Measurements from ENCODE around the gene SLC6A8.
A peak's percentile ranks its signal among the peaks of the same experiment; 100 is the strongest.
"Not testable (repeated sequence)": the region's sequence is repeated elsewhere in the genome, so short reads cannot be mapped to it uniquely, and the experiment has no call there.

The SLC6A8 gene

DNA sequence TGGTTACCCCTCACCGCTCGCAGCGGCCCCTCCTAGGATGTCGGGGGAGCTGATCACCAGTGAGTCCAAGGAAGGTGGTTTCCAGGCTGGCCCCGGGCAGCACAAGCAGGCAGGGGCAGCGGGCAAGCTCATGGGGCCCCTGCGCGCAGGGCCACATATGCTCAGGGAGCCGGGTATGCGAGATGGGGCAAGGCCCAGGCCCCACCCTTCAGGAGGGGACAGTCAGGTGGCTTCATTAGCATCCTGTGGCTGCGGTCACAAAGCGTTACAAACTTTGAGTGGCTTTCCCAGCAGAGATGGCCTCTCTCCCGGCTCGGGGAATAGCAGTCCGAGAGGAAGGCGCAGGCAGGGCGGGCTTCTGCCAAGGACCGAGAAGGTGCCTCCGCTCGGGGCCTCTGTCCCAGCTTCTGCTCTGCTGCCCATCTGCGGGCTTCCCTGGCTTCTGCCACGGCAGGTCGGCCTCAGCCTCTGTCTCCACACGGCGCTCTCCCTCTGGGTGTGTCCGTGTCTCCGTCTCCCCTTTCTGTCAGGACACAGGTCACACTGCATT is 50.4 kb downstream of the SLC6A8 start:
- TF ChIP-seq, protein P1, sequence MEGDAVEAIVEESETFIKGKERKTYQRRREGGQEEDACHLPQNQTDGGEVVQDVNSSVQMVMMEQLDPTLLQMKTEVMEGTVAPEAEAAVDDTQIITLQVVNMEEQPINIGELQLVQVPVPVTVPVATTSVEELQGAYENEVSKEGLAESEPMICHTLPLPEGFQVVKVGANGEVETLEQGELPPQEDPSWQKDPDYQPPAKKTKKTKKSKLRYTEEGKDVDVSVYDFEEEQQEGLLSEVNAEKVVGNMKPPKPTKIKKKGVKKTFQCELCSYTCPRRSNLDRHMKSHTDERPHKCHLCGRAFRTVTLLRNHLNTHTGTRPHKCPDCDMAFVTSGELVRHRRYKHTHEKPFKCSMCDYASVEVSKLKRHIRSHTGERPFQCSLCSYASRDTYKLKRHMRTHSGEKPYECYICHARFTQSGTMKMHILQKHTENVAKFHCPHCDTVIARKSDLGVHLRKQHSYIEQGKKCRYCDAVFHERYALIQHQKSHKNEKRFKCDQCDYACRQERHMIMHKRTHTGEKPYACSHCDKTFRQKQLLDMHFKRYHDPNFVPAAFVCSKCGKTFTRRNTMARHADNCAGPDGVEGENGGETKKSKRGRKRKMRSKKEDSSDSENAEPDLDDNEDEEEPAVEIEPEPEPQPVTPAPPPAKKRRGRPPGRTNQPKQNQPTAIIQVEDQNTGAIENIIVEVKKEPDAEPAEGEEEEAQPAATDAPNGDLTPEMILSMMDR (conservative IDR thresholded peaks at IDR 0.05; ENCODE audit: low read length) = no peak
- no peak overlapping the region for H3K4me3 ChIP-seq (ENCODE audit: low read length)
- no peak for DNase-seq (ENCODE audit: low read depth)

DNA sequence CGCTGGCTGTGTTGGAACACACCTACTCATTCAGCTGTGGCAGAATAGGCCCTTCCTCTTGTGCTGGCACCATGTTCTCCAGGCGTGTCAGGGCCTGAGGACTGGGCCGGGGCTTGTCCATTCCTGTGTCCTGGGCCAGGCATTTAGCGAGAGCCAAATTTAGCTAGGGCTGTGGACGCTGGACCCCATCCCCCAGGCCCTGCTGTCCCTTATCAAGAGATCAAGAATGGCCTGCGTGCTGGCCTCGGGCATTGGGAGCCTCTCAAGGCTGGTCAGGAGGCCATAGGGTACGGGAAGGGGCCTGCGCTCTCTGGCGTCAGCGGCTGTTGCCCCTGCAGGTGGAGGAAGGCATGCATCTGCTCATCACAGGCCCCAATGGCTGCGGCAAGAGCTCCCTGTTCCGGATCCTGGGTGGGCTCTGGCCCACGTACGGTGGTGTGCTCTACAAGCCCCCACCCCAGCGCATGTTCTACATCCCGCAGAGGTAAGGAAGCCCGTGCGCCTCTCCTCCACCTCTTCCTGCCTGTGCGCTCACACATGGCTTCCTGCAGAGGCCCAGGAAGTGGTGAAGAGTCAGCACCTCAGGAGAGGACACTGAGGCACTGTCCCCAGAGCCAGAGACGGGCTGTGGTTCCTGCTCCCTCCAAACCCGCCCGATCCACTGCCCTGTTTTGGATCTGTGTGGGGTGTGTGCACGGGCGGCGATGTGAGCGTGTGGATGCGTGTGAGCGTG is 52.2 kb downstream of the SLC6A8 start:
- DNase-seq (ENCODE audit: low read depth) = no peak
- TF ChIP-seq, protein P1 (conservative IDR thresholded peaks at IDR 0.05; ENCODE audit: low read length) = no peak
- H3K4me3 ChIP-seq (ENCODE audit: low read length) = no peak overlapping the region

DNA sequence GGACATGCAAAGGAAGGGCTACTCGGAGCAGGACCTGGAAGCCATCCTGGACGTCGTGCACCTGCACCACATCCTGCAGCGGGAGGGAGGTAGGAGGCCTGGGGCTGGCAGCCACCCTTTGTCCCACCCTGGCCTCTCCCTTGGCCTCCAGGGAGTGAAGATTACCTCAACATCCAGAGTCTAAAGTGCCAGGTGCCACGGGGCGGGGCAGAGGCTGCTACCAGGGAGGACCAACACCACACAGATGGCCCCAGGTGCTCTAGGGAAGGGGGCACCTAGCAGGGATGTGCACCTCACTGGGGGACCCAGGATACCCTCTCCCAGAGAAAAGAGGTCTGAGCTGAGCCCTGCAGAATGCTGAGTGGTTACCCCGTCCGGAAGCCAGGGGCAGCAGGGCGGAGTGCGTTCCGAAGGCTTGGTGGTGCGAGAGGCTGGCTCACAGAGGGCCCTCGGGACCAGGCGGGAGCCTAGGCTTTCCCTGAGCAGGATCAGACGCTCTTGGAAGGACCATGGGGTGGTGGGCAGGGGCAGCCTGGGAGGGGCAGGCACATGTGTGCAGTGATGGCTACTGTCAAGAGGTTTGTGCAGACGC is 53.0 kb downstream of the SLC6A8 start:
- no peak overlapping the region for H3K4me3 ChIP-seq (ENCODE audit: low read length)
- no peak for DNase-seq (ENCODE audit: low read depth)
- TF ChIP-seq, protein P1 (conservative IDR thresholded peaks at IDR 0.05; ENCODE audit: low read length) = no peak

DNA sequence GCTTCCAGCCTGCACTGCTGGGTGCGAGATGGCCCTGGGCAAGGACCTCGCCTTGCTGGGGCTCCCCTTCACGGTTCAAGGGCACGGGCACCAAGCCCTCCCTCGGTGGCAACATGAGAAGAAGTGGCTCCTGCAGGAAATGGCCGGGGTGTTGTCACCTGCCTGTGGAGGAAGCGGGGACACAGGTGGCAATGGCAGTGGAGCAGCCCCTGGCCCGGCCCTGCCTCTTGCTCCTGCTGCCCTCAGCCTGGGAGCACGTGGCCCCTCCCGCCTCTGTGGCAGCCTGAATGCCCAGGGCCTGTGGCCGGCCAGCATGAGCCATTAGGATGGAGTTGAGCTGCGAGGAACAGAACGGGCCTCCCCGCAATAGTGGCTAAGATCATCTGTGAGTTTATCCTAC is 53.7 kb downstream of the SLC6A8 start:
- H3K4me3 ChIP-seq (ENCODE audit: low read length) = no peak overlapping the region
- TF ChIP-seq, protein P1 (conservative IDR thresholded peaks at IDR 0.05; ENCODE audit: low read length) = no peak
- DNase-seq (ENCODE audit: low read depth) = no peak

DNA sequence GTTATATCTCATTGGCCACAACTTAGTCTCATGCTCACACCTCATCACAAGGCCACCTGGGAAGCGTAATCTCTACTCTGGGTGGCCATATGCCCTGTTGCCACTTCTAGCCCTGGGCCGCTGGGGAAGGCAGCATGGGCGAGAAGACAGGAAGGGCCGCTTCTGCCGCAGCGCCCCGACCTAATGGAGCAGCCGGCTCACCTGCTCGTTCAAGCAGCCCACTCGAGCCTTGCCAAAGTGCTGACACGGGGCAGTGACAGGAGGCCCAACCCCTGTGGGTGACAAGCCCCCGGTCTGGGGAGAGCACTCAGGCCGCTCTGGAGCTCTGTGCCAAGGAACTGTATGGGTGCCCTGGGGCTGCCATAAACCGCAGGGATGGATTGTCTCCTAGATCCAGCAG is 54.4 kb downstream of the SLC6A8 start:
- not testable (repeated sequence) for DNase-seq (ENCODE audit: low read depth); H3K4me3 ChIP-seq (ENCODE audit: low read length)

DNA sequence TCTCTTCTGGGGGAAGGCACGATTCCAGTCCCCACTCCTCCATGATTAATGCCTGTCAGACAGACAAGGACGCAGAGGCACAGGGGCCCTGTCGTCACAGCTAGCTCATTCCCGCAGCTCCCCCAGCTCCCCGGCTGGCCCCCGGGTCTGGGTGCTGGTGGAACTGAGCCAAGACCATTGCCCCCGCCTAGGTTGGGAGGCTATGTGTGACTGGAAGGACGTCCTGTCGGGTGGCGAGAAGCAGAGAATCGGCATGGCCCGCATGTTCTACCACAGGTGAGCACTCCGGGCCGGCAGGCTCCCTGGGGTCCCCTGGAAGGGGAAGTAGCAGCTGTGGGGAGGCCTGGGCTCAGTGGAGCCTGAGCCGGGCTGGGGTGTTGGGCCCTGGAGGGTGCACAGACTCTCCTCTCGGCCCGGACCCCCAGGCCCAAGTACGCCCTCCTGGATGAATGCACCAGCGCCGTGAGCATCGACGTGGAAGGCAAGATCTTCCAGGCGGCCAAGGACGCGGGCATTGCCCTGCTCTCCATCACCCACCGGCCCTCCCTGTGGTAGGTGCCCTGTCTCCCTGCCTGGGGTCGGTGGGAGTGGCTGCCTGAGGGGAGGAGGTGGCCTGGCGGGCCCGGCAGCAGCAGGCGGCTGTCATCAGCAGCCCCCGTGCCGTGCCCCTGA is 55.2 kb downstream of the SLC6A8 start:
- DNase-seq (ENCODE audit: low read depth) = not testable (repeated sequence)

DNA sequence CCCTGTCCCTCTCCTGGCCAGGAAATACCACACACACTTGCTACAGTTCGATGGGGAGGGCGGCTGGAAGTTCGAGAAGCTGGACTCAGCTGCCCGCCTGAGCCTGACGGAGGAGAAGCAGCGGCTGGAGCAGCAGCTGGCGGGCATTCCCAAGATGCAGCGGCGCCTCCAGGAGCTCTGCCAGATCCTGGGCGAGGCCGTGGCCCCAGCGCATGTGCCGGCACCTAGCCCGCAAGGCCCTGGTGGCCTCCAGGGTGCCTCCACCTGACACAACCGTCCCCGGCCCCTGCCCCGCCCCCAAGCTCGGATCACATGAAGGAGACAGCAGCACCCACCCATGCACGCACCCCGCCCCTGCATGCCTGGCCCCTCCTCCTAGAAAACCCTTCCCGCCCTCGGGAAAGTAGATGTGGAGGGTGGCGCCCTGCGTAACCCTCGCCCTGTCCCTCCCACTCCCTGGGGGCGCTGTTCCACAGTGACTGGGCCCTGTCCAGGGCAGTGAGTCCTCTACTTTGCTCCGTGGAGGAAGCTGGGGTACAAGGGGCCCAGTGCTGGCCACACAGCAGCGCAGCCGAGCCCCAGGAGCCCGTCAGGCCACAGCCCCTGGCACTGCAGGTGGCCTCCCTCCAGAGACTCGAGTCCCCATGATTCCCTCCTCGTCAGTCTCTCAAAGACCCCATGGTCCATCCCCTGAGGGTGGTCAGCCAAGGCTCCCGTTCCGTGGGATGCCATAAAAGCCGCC is 55.9 kb downstream of the SLC6A8 start:
- H3K4me3 ChIP-seq (ENCODE audit: low read length) = not testable (repeated sequence)
- DNase-seq (ENCODE audit: low read depth) = peak; percentile 25

More for the DNA sequence above, 55.2 kb downstream of the SLC6A8 start:
- H3K4me3 ChIP-seq (ENCODE audit: low read length) = not testable (repeated sequence)

DNA sequence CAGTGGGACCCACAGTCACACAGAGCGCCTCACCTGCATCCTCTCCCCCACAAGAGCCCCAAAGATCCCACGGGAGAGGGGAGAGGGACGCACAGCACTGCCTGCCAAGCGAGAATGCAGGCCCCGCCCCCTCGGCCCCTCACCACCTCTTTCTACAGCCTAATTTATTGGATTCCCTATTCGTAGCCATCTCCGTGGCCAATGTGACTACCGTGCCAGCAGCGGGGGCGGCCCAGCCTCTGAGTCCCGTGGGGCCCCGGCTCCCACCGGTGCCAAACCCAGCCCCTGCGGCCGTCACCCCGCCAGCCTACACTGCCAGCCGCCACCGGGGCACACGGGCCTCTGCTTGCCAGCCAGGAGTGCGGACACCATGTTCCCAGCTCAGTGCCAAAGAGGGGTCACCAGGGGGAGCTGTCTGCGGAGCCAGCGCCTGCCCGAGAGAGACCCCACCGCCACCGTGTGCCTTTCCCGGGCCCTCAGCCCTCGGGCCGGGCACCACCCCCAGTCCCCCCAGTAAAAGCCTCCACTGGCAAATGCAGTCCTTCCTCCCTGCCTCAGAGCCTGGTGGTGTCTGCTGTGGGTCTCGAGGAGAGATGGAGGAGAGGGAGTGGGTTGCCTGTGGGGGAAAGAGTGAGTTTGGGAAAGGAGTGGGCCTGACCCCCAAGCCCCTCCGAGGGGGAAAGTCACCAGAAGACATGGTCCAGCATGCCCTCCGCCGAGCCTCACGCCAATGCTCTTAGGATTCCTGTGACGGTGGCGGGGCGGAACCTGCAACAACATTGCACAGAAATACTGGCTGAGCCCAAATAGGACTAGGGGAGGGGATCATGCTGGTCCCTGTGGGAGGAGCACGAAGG is 56.7 kb downstream of the SLC6A8 start:
- H3K4me3 ChIP-seq (ENCODE audit: low read length) = no peak overlapping the region
- no peak for DNase-seq (ENCODE audit: low read depth)
- TF ChIP-seq, protein P1 (conservative IDR thresholded peaks at IDR 0.05; ENCODE audit: low read length) = no peak

DNA sequence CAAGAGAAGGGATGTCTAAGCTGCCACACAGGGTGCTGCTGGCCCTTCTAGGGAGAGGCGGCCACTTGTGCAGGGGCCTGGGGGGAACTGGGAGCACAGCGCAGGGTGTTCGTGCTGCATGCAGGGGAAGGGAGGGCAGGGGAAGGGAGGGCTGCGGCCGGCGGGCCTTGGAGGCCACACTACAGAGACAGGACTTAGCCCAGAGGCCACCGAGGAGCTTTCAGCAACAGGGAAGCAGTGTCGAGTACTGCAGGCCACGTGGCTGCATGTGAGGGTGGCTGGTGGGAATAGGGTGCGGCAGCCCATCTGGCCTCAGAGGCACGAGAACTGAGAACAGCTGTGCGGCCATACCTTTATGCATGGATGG is 57.3 kb downstream of the SLC6A8 start:
- DNase-seq (ENCODE audit: low read depth); H3K4me3 ChIP-seq (ENCODE audit: low read length): not testable (repeated sequence)

All from AG10803 (cell line).